Mucosa of descending colon (tissue), 3 donors: ENCODE results near the gene LDLRAD4. TPM values are rescaled to one million over a fixed set of nuclear protein-coding genes. Genes with fewer than 3 reads are reported as not detected.
A peak's percentile ranks its signal among the peaks of the same experiment; 100 is the strongest.

Experiments used
- ATAC-seq: fragments of 200-7000 bp; cut with Tn5 transposase; one replicate; pipeline ENCODE4 v1.9.1; 2020; ENCODE audit warnings: mild to moderate bottlenecking, moderate library complexity
- DNase-seq, 3 donors: peaks; one replicate each; pipeline ENCODE4 v3.0.0-alpha.2; 2020
- H3K36me3 ChIP-seq: fragments of 200-600 bp; one replicate; pipeline ENCODE4 v1.8.0; 2021; ENCODE audit warnings: low read depth, mild to moderate bottlenecking
- H3K4me1 ChIP-seq: fragments of 200-600 bp; one replicate; pipeline ENCODE4 v1.8.0; 2021; ENCODE audit warnings: low read depth, mild to moderate bottlenecking
- H3K4me3 ChIP-seq: fragments of 200-600 bp; one replicate; pipeline ENCODE4 v1.8.0; 2021; ENCODE audit warnings: mild to moderate bottlenecking
- H3K9me3 ChIP-seq: fragments of 200-600 bp; one replicate; pipeline ENCODE4 v1.8.0; 2021; ENCODE audit warnings: mild to moderate bottlenecking
- CTCF ChIP-seq: fragments of 200-600 bp; IDR thresholded peaks from one replicate; pipeline ENCODE4 v1.8.0; 2022; ENCODE audit warnings: antibody characterized with exemption, mild to moderate bottlenecking
- intact Hi-C, 2 donors: fragments of 100-400 bp; cut with DNase I in 1 of 2; cut with micrococcal nuclease in 1 of 2; formaldehyde crosslinking; loops; one replicate each; pipeline versions ENCODE4 v1.11.0 to v1.11.1; 2022; cut with DNase I, micrococcal nuclease
- total RNA-seq, 3 donors: library from RNA; stranded (reverse); fragmentation: NEBNext Ultra II Directional in 2 of 3; extraction: Animal tissue kit (Norgen Biotek cat#: 25700) in 2 of 3; gene quantifications; one replicate each; pipeline versions ENCODE4 v1.2.1 to v1.2.4, GENCODE V29; 2021 to 2023
- donor health status: DM: no; HTN: no; CAD: no; lungs with moderate emphysema.
- donor health status: DM: no; HTN: no; CAD: no.
- donor health status: DM: no; HTN: yes; CAD: no.

The LDLRAD4 gene
- total RNA-seq, 3 donors from 2014 or later: 36.8 to 41.0 (median 37.4) TPM

- DNase-seq (no peak), ATAC-seq (no peak)
- H3K4me3 ChIP-seq: no peak overlapping the region
- TF ChIP-seq CTCF: no peak
- intact Hi-C loops: no loop called here
- no peaks in the 10 kb centered on the region for H3K9me3 ChIP-seq
- peaks cover 6% of the 10 kb centered on the region for H3K4me1 ChIP-seq
- no peaks in the 10 kb centered on the region for H3K36me3 ChIP-seq
These were observed 232.0 kb downstream of the LDLRAD4 start for GRCh38 chr18:13450289-13451212.

- H3K36me3 ChIP-seq: no peaks in the 10 kb centered on the region
- intact Hi-C loops: no loop called here
- DNase-seq (no peak), ATAC-seq (no peak)
- H3K9me3 ChIP-seq: no peaks in the 10 kb centered on the region
- H3K4me1 ChIP-seq: no peaks in the 10 kb centered on the region
- no peak overlapping the region for H3K4me3 ChIP-seq
- TF ChIP-seq CTCF: no peak
These were observed 232.6 kb downstream of the LDLRAD4 start for GRCh38 chr18:13451213-13451540.

- ATAC-seq: peak; percentile 11
These were observed 233.3 kb downstream of the LDLRAD4 start for GRCh38 chr18:13451661-13452387.

DNA sequence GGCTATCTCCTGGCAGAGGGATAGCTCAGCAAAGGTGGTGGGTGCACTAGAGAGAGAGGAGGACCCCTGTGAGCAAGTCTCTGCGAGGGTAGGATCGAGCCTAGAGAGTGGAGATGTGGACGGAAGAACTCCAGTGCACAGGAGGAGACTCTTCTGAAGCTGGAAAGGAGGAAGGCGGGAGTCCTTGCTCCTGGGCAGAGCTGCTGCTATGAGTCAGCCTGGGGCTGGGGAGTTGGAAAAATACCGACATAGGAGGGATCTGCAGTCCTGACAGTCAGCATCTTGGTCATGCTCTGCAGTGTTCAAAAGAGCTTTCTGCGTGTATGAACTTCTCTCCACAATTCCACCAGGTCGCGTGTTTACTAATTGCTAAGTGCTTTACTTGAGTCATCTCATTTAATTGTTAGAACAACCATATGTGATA, 233.8 kb downstream of the LDLRAD4 start:
- no peak for TF ChIP-seq CTCF
- H3K36me3 ChIP-seq: no peaks in the 10 kb centered on the region
- H3K9me3 ChIP-seq: no peaks in the 10 kb centered on the region
- H3K4me3 ChIP-seq: no peak overlapping the region
- intact Hi-C loops: no loop called here
- no peak for DNase-seq
- no peaks in the 10 kb centered on the region for H3K4me1 ChIP-seq
- peak; percentile 41 for ATAC-seq

More at GRCh38 chr18:13451661-13452387, 233.3 kb downstream of the LDLRAD4 start:
- Histone ChIP-seq H3K9me3 (no peaks in the 10 kb centered on the region), H3K4me1 (no peaks in the 10 kb centered on the region), H3K36me3 (no peaks in the 10 kb centered on the region), H3K4me3 (no peak overlapping the region)
- no peak for DNase-seq
- intact Hi-C loops: no loop called here
- TF ChIP-seq CTCF: no peak

DNA sequence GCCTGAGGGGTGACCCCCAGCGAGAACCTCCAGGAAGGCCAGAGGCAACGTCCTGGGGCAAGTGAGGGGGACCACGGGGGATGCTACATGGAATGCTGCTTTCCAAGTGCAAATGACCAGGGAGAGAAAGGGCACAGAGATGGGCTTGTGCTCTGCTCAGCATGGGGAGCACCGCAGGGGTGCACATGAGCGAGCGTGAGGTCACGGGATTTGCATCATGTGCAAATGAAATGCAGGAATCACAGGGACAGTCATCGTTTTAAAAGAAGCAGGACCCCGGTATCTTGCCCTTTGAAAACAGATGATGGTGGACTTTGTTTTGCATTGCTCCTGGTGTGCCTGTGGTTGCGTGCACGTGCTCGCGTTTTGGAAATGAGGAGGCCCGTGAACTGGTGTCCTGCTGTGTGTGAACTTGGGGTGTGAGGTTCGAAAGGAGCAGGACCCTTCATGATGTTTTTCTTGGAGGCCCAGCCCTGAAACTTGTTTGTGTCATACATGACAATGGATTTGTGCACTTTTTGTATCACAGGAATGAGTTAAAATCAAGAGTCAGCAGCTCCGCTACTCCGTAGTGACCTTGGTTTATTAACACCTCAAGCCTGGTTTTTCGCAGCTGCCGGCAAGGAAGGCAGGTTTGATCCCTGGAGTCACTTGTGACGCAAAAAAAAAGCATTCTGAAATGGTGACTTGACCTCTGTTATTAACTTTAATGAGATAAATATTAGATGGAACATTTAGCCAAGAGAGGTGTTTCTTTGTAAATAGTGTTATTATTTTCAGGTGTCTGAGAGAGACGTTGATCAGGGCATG, 234.5 kb downstream of the LDLRAD4 start:
- no peak for DNase-seq
- ATAC-seq: no peak
- no peak for TF ChIP-seq CTCF

More for the DNA sequence above, 234.5 kb downstream of the LDLRAD4 start:
- Histone ChIP-seq H3K9me3 (no peaks in the 10 kb centered on the region), H3K4me3 (no peak overlapping the region), H3K36me3 (no peaks in the 10 kb centered on the region), H3K4me1 (no peaks in the 10 kb centered on the region)
- intact Hi-C loops: no loop called here
